GM12878 (cell line): ENCODE data around the gene HIF3A. TPM values are rescaled to one million over a fixed set of nuclear protein-coding genes. Genes with fewer than 3 reads are reported as not detected.

ENCODE experiments used
- ATF7 ChIP-seq: fragments of 450-650 bp; IDR thresholded peaks from 2 replicates; pipeline ENCODE4 v1.6.1; 2016; ENCODE audit warnings: low read depth, mild to moderate bottlenecking
- BACH1 ChIP-seq: fragments of 450-650 bp; IDR thresholded peaks from 2 replicates; pipeline ENCODE4 v1.6.1; 2017; ENCODE audit warnings: mild to moderate bottlenecking, borderline replicate concordance
- BHLHE40 ChIP-seq, 2 experiments: fragments of 450-650 bp in 1 of 2; IDR thresholded peaks; 2 replicates each; pipeline ENCODE4 v1.6.1; 2011 to 2017; ENCODE audit warnings: low read depth in 2 of 2, borderline replicate concordance in 1 of 2, improper control_type of control experiment in 1 of 2, low read length in 1 of 2, mild to moderate bottlenecking in 1 of 2
- CHD2 ChIP-seq: IDR thresholded peaks from 2 replicates; pipeline ENCODE4 v1.6.1; 2011; ENCODE audit warnings: low read depth, low read length, improper control_type of control experiment, borderline replicate concordance
- E2F4 ChIP-seq: IDR thresholded peaks from 2 replicates; pipeline ENCODE4 v1.6.1; 2012; ENCODE audit warnings: low read depth, low read length, improper control_type of control experiment
- E2F8 ChIP-seq: fragments of 450-650 bp; IDR thresholded peaks from 2 replicates; pipeline ENCODE4 v1.6.1; 2018; ENCODE audit warnings: mild to moderate bottlenecking, low read depth, moderate library complexity; ENCODE audit not compliant: partially characterized antibody
- EED ChIP-seq: sonication (generic); IDR thresholded peaks from 2 replicates; pipeline ENCODE4 v1.6.1; 2016; ENCODE audit warnings: antibody characterized with exemption, low read depth
- ETV6 ChIP-seq, 2 experiments: fragments of 450-650 bp in 1 of 2; IDR thresholded peaks in 1 of 2; conservative IDR thresholded peaks in 1 of 2; 2 replicates each; pipeline ENCODE4 v1.6.1; 2014; ENCODE audit warnings: antibody characterized with exemption in 1 of 2, borderline replicate concordance in 1 of 2, low read depth in 1 of 2, mild to moderate bottlenecking in 1 of 2, moderate library complexity in 1 of 2
- FOXK2 ChIP-seq: fragments of 450-650 bp; IDR thresholded peaks from 2 replicates; pipeline ENCODE4 v1.6.1; 2017; ENCODE audit warnings: mild to moderate bottlenecking, moderate library complexity
- IKZF2 ChIP-seq, 2 experiments: fragments of 450-650 bp; IDR thresholded peaks; 2 replicates each; pipeline ENCODE4 v1.6.1; 2017; ENCODE audit warnings: mild to moderate bottlenecking in 2 of 2, moderate library complexity in 2 of 2
- MAX ChIP-seq: IDR thresholded peaks from 2 replicates; pipeline ENCODE4 v1.6.1; 2012; ENCODE audit warnings: low read depth, low read length, improper control_type of control experiment
- MTA3 ChIP-seq: IDR thresholded peaks from 2 replicates; pipeline ENCODE4 v1.6.1; 2012; ENCODE audit warnings: low read length, inconsistent platforms, borderline replicate concordance
- MYC ChIP-seq: IDR thresholded peaks from 2 replicates; pipeline ENCODE4 v1.6.1; 2011; ENCODE audit warnings: mild to moderate bottlenecking, low read length, moderate library complexity, inconsistent platforms; ENCODE audit not compliant: insufficient read depth, insufficient replicate concordance, insufficient read length, severe bottlenecking
- NFXL1 ChIP-seq: fragments of 450-650 bp; IDR thresholded peaks from 2 replicates; pipeline ENCODE4 v1.6.1; 2017; ENCODE audit warnings: antibody characterized with exemption, mild to moderate bottlenecking, borderline replicate concordance
- NFYA ChIP-seq: IDR thresholded peaks from 2 replicates; pipeline ENCODE4 v1.6.1; 2011; ENCODE audit warnings: low read depth, mild to moderate bottlenecking, low read length, improper control_type of control experiment, borderline replicate concordance
- NRF1 ChIP-seq: conservative IDR thresholded peaks from 2 replicates; pipeline ENCODE4 v1.6.1; 2011; ENCODE audit warnings: mild to moderate bottlenecking, low read depth, low read length, improper control_type of control experiment
- RBBP5 ChIP-seq: fragments of 200-600 bp; sonication (generic); conservative IDR thresholded peaks from 2 replicates; pipeline ENCODE4 v1.6.1; 2016
- RCOR1 ChIP-seq: conservative IDR thresholded peaks from 2 replicates; pipeline ENCODE4 v1.6.1; 2012; ENCODE audit warnings: low read depth, low read length, improper control_type of control experiment
- SIX5 ChIP-seq: IDR thresholded peaks from 2 replicates; pipeline ENCODE4 v1.6.1; 2011; ENCODE audit warnings: mild to moderate bottlenecking, low read depth, low read length, moderate library complexity; ENCODE audit not compliant: severe bottlenecking
- SMAD5 ChIP-seq: IDR thresholded peaks from 2 replicates; pipeline ENCODE4 v1.6.1; 2016; ENCODE audit warnings: antibody characterized with exemption, low read depth
- SPI1 ChIP-seq: IDR thresholded peaks from 2 replicates; pipeline ENCODE4 v1.6.1; 2011; ENCODE audit warnings: low read depth, mild to moderate bottlenecking, low read length, moderate library complexity, borderline replicate concordance; ENCODE audit not compliant: insufficient read depth
- SREBF1 ChIP-seq: IDR thresholded peaks from 2 replicates; pipeline ENCODE4 v1.6.1; 2012; ENCODE audit warnings: mild to moderate bottlenecking, low read length
- SREBF2 ChIP-seq: IDR thresholded peaks from 2 replicates; pipeline ENCODE4 v1.6.1; 2012; ENCODE audit warnings: mild to moderate bottlenecking, low read length
- TAF1 ChIP-seq: IDR thresholded peaks from 2 replicates; pipeline ENCODE4 v1.6.1; 2011; ENCODE audit warnings: mild to moderate bottlenecking, low read depth, low read length, borderline replicate concordance
- TBL1XR1 ChIP-seq: IDR thresholded peaks from 2 replicates; pipeline ENCODE4 v1.6.1; 2012; ENCODE audit warnings: low read depth, low read length, improper control_type of control experiment
- USF1 ChIP-seq: IDR thresholded peaks from 2 replicates; pipeline ENCODE4 v1.6.1; 2011; ENCODE audit warnings: borderline replicate concordance, low read depth, mild to moderate bottlenecking, moderate library complexity, mixed read lengths, low read length; ENCODE audit not compliant: insufficient read depth; ENCODE audit errors: extremely low read length
- polyA plus RNA-seq, 11 experiments: library from polyadenylated mRNA; depleted of rRNA in 4 of 11; unstranded in 6 of 11; stranded (reverse) in 5 of 11; fragments of >200 nt; fragmentation: Nextera tagmentation in 4 of 11; fragmentation: Illumina TruSeq in 1 of 11; extraction: Ambion mirVana in 4 of 11; extraction: Trizol in 1 of 11; gene quantifications; 1 replicate in 1 of 11; 2 replicates in 10 of 11; pipeline versions ENCODE4 v1.2.1 to v1.2.3, GENCODE V29; 2011 to 2016; ENCODE audit warnings: inconsistent platforms in 2 of 11, missing spikeins in 2 of 11, low read depth in 1 of 11
- total RNA-seq, 4 experiments: library from RNA; depleted of rRNA in 3 of 4; stranded (reverse); fragments of >200 nt in 3 of 4; fragmentation: Illumina TruSeq in 1 of 4; extraction: Trizol in 1 of 4; gene quantifications; 2 replicates each; pipeline versions ENCODE4 v1.2.1 to v1.2.3, GENCODE V29; 2013 to 2021

HIF3A gene
- total and polyA plus RNA-seq, 10 of the 15 experiments (the other 5 are each of a cell fraction or from before 2014, with no cell fraction given): 0.03 to 0.20 (median 0.06) TPM; not detected in 5

- peak; percentile 57 to 59; a peak in 2 of 4 replicates for TF ChIP-seq BHLHE40 (IDR thresholded peaks at IDR 0.05; ENCODE audit: borderline replicate concordance in 1 of 2, low read depth in 2 of 2, low read length in 1 of 2)
- no peak for TF ChIP-seq ETV6 (conservative IDR thresholded peaks at IDR 0.05 in 1 of 2, IDR thresholded peaks at IDR 0.05 in 1 of 2; ENCODE audit: borderline replicate concordance in 1 of 2, low read depth in 1 of 2)
- TF ChIP-seq SREBF1: no peak
- TF ChIP-seq E2F8: peak; percentile 43
- peak; percentile 89 for TF ChIP-seq ATF7
- TF ChIP-seq BACH1: peak; percentile 20; the same call in 1 of the 2 replicates
- 0 out of 2 replicates have a peak, but pooled peaks have one; percentile 39 for TF ChIP-seq CHD2
- TF ChIP-seq EED: no peak
- peak; percentile 30; the same call in 1 of the 2 replicates for TF ChIP-seq MAX
- TF ChIP-seq SMAD5: peak; percentile 70
- 0 out of 2 replicates have a peak, but pooled peaks have one; percentile 15 for TF ChIP-seq TBL1XR1
- TF ChIP-seq E2F4: peak; percentile 41; the same call in 1 of the 2 replicates
- TF ChIP-seq NFYA: no peak
- peak in 1 of 2 experiments; percentile 29; a peak in 3 of 4 replicates for TF ChIP-seq IKZF2 (IDR thresholded peaks at IDR 0.05)
- no peak for TF ChIP-seq MYC
- peak; percentile 72; the same call in 1 of the 2 replicates for TF ChIP-seq TAF1
- TF ChIP-seq SIX5: no peak
- TF ChIP-seq SREBF2: no peak
- TF ChIP-seq FOXK2: peak; percentile 52
- no peak for TF ChIP-seq USF1
- TF ChIP-seq RBBP5: no peak
- no peak for TF ChIP-seq SPI1
- TF ChIP-seq NFXL1: no peak
- TF ChIP-seq RCOR1: no peak
- TF ChIP-seq MTA3: no peak
- TF ChIP-seq NRF1: peak; percentile 90
Measured at GRCh38 chr19:46346821-46347571, 50.2 kb downstream of the HIF3A start, which contains the start of gene PPP5C (continued).
